ENCODE results near the gene ZNF425. TPM values are rescaled to one million over a fixed set of nuclear protein-coding genes. Genes with fewer than 3 reads are reported as not detected.
"Not testable (repeated sequence)": the region's sequence is repeated elsewhere in the genome, so short reads cannot be mapped to it uniquely, and the experiment has no call there.

The ZNF425 gene
- total RNA-seq, 1 experiment from 2014 or later, result 3.0 TPM

DNA sequence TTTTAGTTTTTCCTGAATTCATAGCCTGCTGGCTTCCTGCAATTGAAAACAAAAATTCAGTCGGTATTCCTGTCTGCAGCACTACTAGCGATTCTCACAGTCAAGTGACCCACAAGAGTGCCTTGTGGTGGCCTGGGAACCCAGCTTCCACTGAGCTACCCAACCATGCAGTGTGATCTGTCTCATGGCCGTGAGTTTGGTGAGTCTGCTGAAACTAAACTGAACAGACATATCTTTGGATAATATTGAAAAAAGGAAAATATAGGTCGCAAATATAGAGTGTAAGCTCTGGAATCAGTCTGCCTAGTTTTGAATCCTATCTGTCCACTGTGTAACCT, 53.7 kb downstream of the ZNF425 start:
- peaks cover 31% of the 10 kb centered on the region for H3K36me3 ChIP-seq (replicated peaks; ENCODE audit: control insufficient read depth, insufficient read depth, low read length)
- H3K4me3 ChIP-seq (ENCODE audit: insufficient read depth, low read depth, low read length), result no peak overlapping the region

DNA sequence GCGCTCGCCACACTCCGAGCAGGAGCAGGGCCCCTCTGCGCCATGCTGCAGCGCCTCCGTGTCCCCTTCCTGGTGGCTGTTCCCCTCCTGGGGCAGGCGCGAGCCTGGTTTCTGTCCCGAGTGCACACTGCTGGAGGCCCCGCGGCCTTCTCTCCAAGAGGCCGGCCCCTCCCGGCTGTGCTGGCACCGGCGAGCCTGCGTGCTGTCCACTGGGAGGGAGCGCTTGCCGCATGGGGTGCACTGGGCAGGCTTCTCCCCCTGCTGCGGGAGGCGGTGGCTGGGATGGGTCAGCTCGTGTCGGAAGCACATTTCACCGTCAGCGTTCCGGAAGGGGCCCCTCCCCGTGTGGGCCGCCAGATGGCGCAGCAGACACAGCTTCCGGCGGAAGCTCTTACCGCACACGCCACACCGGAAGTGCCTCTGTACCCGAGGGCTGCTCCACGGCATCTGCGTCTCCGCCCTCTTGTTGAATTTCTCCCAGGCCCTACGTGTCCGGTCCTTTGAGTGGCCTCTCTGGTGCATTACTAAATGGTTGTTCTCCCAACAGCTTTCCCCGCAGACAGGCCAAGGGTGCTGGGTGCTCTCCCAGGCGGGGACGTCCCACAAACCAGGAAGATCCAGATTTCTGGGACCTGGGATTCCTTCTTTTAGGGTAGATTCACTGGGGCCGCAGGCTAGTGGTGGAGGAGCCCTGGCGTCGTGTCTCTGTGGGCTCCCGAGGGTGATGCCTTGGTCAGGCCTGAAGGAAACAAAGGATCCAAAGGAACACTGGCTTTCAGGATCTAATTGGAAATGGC, 54.3 kb downstream of the ZNF425 start:
- peak; percentile 94 for DNase-seq
- H3K27me3 ChIP-seq (ENCODE audit: control insufficient read depth, insufficient read depth, low read length), result no peaks in the 10 kb centered on the region
- H3K4me3 ChIP-seq (ENCODE audit: insufficient read depth, low read depth, low read length), result no peak overlapping the region
- peaks cover 31% of the 10 kb centered on the region for H3K36me3 ChIP-seq (replicated peaks; ENCODE audit: control insufficient read depth, insufficient read depth, low read length)

More for the DNA sequence above, 53.7 kb downstream of the ZNF425 start:
- no peaks in the 10 kb centered on the region for H3K27me3 ChIP-seq (ENCODE audit: control insufficient read depth, insufficient read depth, low read length)
- no peak for DNase-seq

DNA sequence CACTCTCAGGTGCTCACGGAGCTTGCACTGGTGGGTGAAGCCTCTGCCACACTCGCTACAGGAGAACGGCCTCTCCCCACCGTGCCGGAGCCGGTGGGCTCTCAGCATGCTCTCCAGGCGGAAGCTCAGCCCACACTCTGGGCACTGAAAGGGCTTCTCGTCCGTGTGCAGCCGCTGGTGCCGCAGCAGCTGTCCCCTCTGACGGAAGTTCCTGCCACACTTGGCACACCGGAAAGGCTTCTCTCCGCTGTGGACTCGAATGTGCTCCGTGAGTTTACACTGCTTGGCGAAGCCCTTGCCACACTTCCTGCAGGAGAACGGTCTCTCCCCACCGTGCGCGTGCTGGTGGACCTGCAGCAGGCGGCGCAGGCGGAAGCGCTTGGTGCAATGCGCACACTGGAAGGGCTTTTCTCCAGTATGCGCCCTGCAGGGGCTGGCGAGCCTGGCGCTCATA, 54.9 kb downstream of the ZNF425 start:
- peaks cover 29% of the 10 kb centered on the region for H3K36me3 ChIP-seq (replicated peaks; ENCODE audit: control insufficient read depth, insufficient read depth, low read length)
- DNase-seq, result no peak
- H3K4me3 ChIP-seq (ENCODE audit: insufficient read depth, low read depth, low read length), result no peak overlapping the region
- no peaks in the 10 kb centered on the region for H3K27me3 ChIP-seq (ENCODE audit: control insufficient read depth, insufficient read depth, low read length)

DNA sequence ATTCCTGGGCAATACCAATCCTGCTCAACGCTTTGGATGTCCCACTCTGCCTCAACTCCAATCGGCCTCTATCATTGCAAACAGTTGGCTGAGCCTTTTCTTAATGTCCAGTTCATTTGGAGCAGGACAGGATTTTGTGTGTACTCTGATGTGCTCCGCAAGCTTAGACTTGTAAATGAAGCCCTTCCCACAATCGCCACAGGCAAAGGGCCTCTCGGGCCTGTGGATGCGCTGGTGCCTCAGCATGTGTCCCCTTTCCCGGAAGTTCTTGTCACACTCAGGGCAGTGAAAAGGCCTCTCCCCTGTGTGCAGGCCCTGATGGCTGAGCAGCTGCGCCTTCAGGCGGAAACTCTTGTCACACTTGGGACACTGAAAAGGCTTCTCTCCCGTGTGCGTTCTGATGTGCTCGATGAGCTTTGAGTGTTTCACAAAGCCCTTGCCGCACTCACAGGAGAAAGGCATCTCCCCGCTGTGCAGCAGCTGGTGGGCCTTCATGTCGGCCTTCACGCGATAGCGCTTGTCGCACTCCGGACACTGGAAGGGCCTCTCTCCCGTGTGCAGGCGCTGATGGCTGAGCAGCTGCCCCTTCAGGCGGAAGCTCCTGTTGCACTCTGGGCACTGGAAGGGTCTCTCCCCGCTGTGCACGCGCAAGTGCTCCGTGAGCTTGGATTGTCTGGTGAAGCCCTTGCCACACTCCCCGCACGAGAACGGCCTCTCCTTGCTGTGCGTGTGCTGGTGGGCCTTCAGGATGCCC, 55.6 kb downstream of the ZNF425 start:
- no peak overlapping the region for H3K4me3 ChIP-seq (ENCODE audit: insufficient read depth, low read depth, low read length)
- H3K36me3 ChIP-seq (replicated peaks; ENCODE audit: control insufficient read depth, insufficient read depth, low read length), result peaks cover 29% of the 10 kb centered on the region
- DNase-seq, result no peak
- no peaks in the 10 kb centered on the region for H3K27me3 ChIP-seq (ENCODE audit: control insufficient read depth, insufficient read depth, low read length)

DNA sequence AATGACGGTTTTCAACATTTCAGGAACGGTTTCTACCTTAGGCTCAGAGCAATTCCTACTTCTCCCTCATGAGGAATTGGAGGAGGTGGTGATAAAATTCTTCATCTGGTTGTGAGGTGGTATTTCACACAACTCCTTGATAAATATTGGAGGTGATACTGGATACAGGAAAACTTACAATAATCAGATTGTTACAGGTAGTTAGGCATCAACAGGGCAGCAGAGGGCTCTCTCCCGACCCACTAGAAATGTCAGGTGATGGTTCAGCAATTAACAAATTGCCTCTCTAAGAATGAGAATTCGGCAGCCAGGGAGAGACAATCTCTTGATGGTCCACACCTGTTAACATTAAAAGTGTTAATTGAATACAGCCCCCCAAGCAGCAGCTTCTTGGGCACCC, 58.3 kb downstream of the ZNF425 start:
- no peaks in the 10 kb centered on the region for H3K27me3 ChIP-seq (ENCODE audit: control insufficient read depth, insufficient read depth, low read length)
- no peak overlapping the region for H3K4me3 ChIP-seq (ENCODE audit: insufficient read depth, low read depth, low read length)
- peak; percentile 42 for DNase-seq
- peaks cover 24% of the 10 kb centered on the region for H3K36me3 ChIP-seq (replicated peaks; ENCODE audit: control insufficient read depth, insufficient read depth, low read length)

DNA sequence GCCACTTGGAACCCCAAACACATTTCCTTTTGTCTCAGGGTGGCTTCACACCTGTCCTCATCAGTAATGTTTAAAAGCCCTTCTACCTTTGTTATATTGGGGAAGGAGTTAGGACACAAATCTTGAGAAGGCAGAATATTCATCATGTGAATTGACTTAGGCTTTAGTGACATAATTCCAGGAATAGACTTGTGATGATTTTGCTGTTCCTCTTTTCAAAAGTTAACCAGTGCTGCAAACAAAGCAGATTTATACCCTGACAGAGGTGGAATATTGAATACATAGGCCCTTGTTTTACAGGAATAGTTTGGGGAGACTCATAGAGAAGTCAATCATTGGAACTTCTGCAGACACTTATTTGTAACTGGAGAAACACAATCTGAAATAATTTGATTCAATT, 62.6 kb downstream of the ZNF425 start:
- Histone ChIP-seq H3K4me3 (ENCODE audit: insufficient read depth, low read depth, low read length) (no peak overlapping the region), H3K36me3 (replicated peaks; ENCODE audit: control insufficient read depth, insufficient read depth, low read length) (no peaks in the 10 kb centered on the region; the same call in 1 of the 2 replicates), H3K27me3 (ENCODE audit: control insufficient read depth, insufficient read depth, low read length) (no peaks in the 10 kb centered on the region)
- DNase-seq, result no peak

DNA sequence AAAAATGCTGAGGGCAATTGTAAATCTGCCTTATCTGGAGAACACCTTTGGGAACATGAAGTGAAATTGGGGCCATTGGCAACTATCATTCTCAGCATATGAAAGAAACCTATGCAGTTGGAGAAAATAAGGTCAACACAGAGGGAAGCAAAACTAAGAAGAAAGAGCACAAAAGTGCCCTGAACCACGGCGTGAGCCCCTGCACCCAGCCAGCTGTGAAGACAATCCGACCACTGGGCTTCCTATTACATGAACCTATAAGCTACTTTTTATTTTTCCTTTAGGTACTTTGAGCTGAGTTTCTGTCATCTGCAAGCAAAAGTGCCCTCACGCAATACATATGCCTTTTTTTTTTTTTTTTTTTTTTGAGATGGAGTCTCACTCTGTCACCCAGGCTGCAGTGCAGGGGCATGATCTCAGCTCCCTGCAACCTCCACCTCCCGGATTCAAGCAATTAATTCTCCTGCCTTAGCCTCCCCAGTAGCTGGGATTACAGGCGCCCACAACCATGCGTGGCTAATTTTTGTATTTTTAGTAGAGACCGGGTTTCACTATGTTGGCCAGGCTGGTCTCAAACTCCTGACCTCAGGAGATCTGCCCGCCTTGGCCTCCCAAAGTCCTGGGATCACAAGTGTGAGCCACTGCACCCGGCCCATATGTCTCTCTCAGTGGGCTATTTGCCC, 63.8 kb downstream of the ZNF425 start:
- H3K36me3 ChIP-seq (replicated peaks; ENCODE audit: control insufficient read depth, insufficient read depth, low read length); DNase-seq; H3K27me3 ChIP-seq (ENCODE audit: control insufficient read depth, insufficient read depth, low read length); H3K4me3 ChIP-seq (ENCODE audit: insufficient read depth, low read depth, low read length): not testable (repeated sequence)

DNA sequence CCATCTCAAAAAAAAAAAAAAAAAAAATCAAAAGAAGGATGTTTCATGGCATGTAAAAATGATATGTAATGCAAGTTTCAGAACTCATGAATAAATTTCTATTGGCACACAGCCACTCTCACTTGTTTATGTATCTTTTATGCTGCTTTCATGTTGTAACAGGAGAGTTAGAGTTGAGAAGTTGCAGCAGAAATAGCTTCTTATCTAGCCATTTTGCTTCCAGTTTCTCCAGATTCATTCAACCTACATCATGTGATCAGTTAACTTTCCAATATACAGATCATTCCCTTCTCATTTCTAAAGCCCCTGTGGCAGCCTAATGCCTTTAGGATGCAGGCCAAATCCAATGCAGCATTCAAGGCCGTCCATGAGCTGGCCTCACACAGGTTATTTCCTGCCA, 66.0 kb downstream of the ZNF425 start:
- H3K4me3 ChIP-seq (ENCODE audit: insufficient read depth, low read depth, low read length), result no peak overlapping the region
- no peak for DNase-seq
- no peaks in the 10 kb centered on the region for H3K27me3 ChIP-seq (ENCODE audit: control insufficient read depth, insufficient read depth, low read length)
- H3K36me3 ChIP-seq (replicated peaks; ENCODE audit: control insufficient read depth, insufficient read depth, low read length), result no peaks in the 10 kb centered on the region

DNA sequence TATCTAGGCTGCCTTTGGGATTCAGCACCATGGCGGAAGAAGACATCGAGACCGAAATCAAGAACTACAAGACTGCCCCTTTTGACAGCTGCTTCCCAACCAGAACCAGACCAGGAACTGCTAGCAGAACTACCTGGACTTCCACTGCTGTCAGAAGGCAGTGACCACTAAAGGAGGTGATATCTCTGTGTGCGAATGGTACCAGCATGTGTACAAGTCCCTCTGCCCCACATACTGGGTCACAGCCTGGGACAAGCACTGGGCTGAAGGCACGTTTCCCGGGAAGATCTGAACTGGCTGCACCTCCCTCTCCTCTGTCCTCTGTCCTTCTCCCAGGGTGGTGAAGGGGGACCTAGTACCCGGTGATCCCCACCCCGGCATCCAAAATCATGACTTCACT, 72.2 kb downstream of the ZNF425 start:
- no peak for DNase-seq
- Histone ChIP-seq H3K4me3 (ENCODE audit: insufficient read depth, low read depth, low read length) (no peak overlapping the region), H3K36me3 (replicated peaks; ENCODE audit: control insufficient read depth, insufficient read depth, low read length) (no peaks in the 10 kb centered on the region), H3K27me3 (ENCODE audit: control insufficient read depth, insufficient read depth, low read length) (no peaks in the 10 kb centered on the region)

DNA sequence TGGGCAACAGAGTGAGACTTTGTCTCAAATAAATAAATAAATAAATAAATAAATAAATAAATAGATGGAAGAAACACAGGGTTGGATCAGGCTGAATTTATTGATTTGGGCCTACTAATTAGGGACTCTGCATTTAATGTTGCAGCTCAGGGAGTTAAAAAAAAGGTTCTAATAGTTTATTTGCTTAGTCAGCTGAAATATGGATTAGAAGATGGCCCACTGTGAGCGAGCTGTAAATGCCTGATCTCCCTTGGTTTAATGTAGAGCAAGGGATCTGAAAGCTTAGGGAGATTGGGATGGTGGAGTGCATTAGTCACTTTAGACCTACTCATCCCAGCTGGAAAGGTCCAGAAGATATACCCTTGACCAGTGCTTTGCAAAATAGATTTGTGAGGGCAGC, 72.7 kb downstream of the ZNF425 start:
- H3K36me3 ChIP-seq (replicated peaks; ENCODE audit: control insufficient read depth, insufficient read depth, low read length), result no peaks in the 10 kb centered on the region
- H3K27me3 ChIP-seq (ENCODE audit: control insufficient read depth, insufficient read depth, low read length), result no peaks in the 10 kb centered on the region
- H3K4me3 ChIP-seq (ENCODE audit: insufficient read depth, low read depth, low read length), result no peak overlapping the region
- no peak for DNase-seq

Other genes with a start within 250 kb of the ZNF425 start
- gene EZH2, start 242.0 kb downstream of the ZNF425 start, total RNA-seq (2014; rRNA removed; shearing (Covaris generic)), result 18.4 and 19.2 TPM in 2 replicates
- gene PDIA4, start 97.8 kb downstream of the ZNF425 start, total RNA-seq (2014; rRNA removed; shearing (Covaris generic)), result 286 and 335 TPM in 2 replicates
- 6.4 and 7.5 TPM in 2 replicates for gene ZNF786, start 35.6 kb downstream of the ZNF425 start, total RNA-seq (2014; rRNA removed; shearing (Covaris generic))
- gene ZNF398, start 21.1 kb upstream of the ZNF425 start, total RNA-seq (2014; rRNA removed; shearing (Covaris generic)), result 43.0 and 55.2 TPM in 2 replicates
- gene ZNF282, start 69.2 kb upstream of the ZNF425 start, total RNA-seq (2014; rRNA removed; shearing (Covaris generic)), result 32.8 and 34.1 TPM in 2 replicates
- 9.7 and 10.7 TPM in 2 replicates for gene ZNF212, start 113.3 kb upstream of the ZNF425 start, total RNA-seq (2014; rRNA removed; shearing (Covaris generic))
- gene ZNF783, start 135.9 kb upstream of the ZNF425 start, total RNA-seq (2014; rRNA removed; shearing (Covaris generic)), result 3.2 and 6.1 TPM in 2 replicates

All from H7 (cell line).